ENCODE measurements around the gene TNFRSF11A. TPM values are rescaled to one million over a fixed set of nuclear protein-coding genes. Genes with fewer than 3 reads are reported as not detected.

TNFRSF11A gene
- total RNA-seq, 1 donor from 2014 or later: 1.6 TPM

GRCh38 chr18:62325806-62326645, 916 bp downstream of the TNFRSF11A start:
- Histone ChIP-seq H3K9me3 (replicated peaks) (no peaks in the 10 kb centered on the region), H3K27me3 (ENCODE audit: low read depth) (peaks cover 92% of the 10 kb centered on the region), H3K4me1 (peaks cover 51% of the 10 kb centered on the region), H3K27ac (replicated peaks) (no peak overlapping the region), H3K4me3 (peak overlapping the region; percentile 68), H3K36me3 (no peaks in the 10 kb centered on the region)
- DNase-seq: no peak
- no peak for TF ChIP-seq CTCF (IDR thresholded peaks at IDR 0.05; ENCODE audit: borderline replicate concordance)
- intact Hi-C loops (cut with micrococcal nuclease): no loop called here

GRCh38 chr18:62326646-62327348, 1.7 kb downstream of the TNFRSF11A start:
- no peaks in the 10 kb centered on the region for H3K36me3 ChIP-seq
- peaks cover 51% of the 10 kb centered on the region for H3K4me1 ChIP-seq
- DNase-seq: no peak
- H3K4me3 ChIP-seq: peak overlapping the region; percentile 68
- H3K27ac ChIP-seq (replicated peaks): no peak overlapping the region
- intact Hi-C loops (cut with micrococcal nuclease): no loop called here
- TF ChIP-seq CTCF (IDR thresholded peaks at IDR 0.05; ENCODE audit: borderline replicate concordance): no peak
- H3K27me3 ChIP-seq (ENCODE audit: low read depth): peaks cover 92% of the 10 kb centered on the region
- H3K9me3 ChIP-seq (replicated peaks): no peaks in the 10 kb centered on the region

GRCh38 chr18:62327977-62328376, 2.9 kb downstream of the TNFRSF11A start:
- DNase-seq: no peak
- H3K36me3 ChIP-seq: no peaks in the 10 kb centered on the region
- no peaks in the 10 kb centered on the region for H3K9me3 ChIP-seq (replicated peaks)
- H3K27ac ChIP-seq (replicated peaks): no peak overlapping the region
- intact Hi-C loops (cut with micrococcal nuclease): no loop called here
- no peak for TF ChIP-seq CTCF (IDR thresholded peaks at IDR 0.05; ENCODE audit: borderline replicate concordance)
- H3K4me3 ChIP-seq: no peak overlapping the region
- peaks cover 97% of the 10 kb centered on the region for H3K27me3 ChIP-seq (ENCODE audit: low read depth)
- peaks cover 51% of the 10 kb centered on the region for H3K4me1 ChIP-seq

GRCh38 chr18:62328586-62329525, 3.7 kb downstream of the TNFRSF11A start:
- no peak for TF ChIP-seq CTCF (IDR thresholded peaks at IDR 0.05; ENCODE audit: borderline replicate concordance)
- no peak overlapping the region for H3K27ac ChIP-seq (replicated peaks)
- H3K9me3 ChIP-seq (replicated peaks): no peaks in the 10 kb centered on the region
- peak overlapping the region; percentile 17 for H3K4me3 ChIP-seq
- DNase-seq: no peak
- intact Hi-C loops (cut with micrococcal nuclease): no loop called here
- H3K4me1 ChIP-seq: peaks cover 51% of the 10 kb centered on the region
- H3K27me3 ChIP-seq (ENCODE audit: low read depth): peaks cover 96% of the 10 kb centered on the region
- no peaks in the 10 kb centered on the region for H3K36me3 ChIP-seq

All from left ventricle myocardium inferior (tissue), 1 donor.